B cell (primary cell): ENCODE results near the gene MRPL18. TPM values are rescaled to one million over a fixed set of nuclear protein-coding genes. Genes with fewer than 3 reads are reported as not detected.
A peak's percentile ranks its signal among the peaks of the same experiment; 100 is the strongest.

Source experiments
- ATAC-seq: fragments of 200-7000 bp; cut with Tn5 transposase; one replicate; pipeline ENCODE4 v1.10.0; 2021; ENCODE audit warnings: low read depth, mild to moderate bottlenecking, moderate number of reproducible peaks, moderate library complexity
- CTCF ChIA-PET: fragments of 350-600 bp; sonication (Branson Sonifier 250); formaldehyde crosslinking; loops from one replicate; lab custom pipeline; 2021; ENCODE audit warnings: antibody characterized with exemption, inconsistent platforms; lab: Charles Lee
- POLR2A ChIA-PET: fragments of 350-600 bp; sonication (Branson Sonifier 250); formaldehyde crosslinking; loops from one replicate; lab custom pipeline; 2021; ENCODE audit warnings: antibody characterized with exemption; lab: Charles Lee
- DNase-seq: peaks from one replicate; pipeline ENCODE4 v3.0.0; 2013
- H2AFZ ChIP-seq: 2 replicates; pipeline ENCODE4 v1.6.1; 2012; ENCODE audit warnings: mild to moderate bottlenecking, low read depth, low read length; ENCODE audit not compliant: insufficient read depth, poor library complexity, severe bottlenecking
- H3K27ac ChIP-seq, 2 donors: 1 replicate in 1 of 2; 2 replicates in 1 of 2; pipeline ENCODE4 v1.5.1; 2012 to 2013; ENCODE audit warnings: low read length in 2 of 2, mild to moderate bottlenecking in 2 of 2, moderate library complexity in 1 of 2
- H3K27me3 ChIP-seq, 4 experiments: fragments of 200-600 bp in 1 of 4; sonication (generic) in 1 of 4; replicated peaks in 1 of 4; 1 replicate in 2 of 4; 2 replicates in 2 of 4; pipeline versions ENCODE4 v1.6.1 to v1.7.0; 2013 to 2016; ENCODE audit warnings: low read length in 3 of 4, mild to moderate bottlenecking in 2 of 4, mixed read lengths in 1 of 4, moderate library complexity in 1 of 4; ENCODE audit not compliant: insufficient read depth in 4 of 4, control insufficient read depth in 3 of 4; ENCODE audit errors: control extremely low read depth in 1 of 4
- H3K36me3 ChIP-seq, 2 experiments: replicated peaks in 1 of 2; 1 replicate in 1 of 2; 2 replicates in 1 of 2; pipeline versions ENCODE4 v1.6.1 to v1.7.1; 2013; ENCODE audit warnings: low read length in 1 of 2; ENCODE audit not compliant: insufficient read depth in 2 of 2, control insufficient read depth in 1 of 2; ENCODE audit errors: control extremely low read depth in 1 of 2, extremely low read depth in 1 of 2
- H3K4me1 ChIP-seq, 2 donors: fragments of 200-600 bp in 1 of 2; sonication (generic) in 1 of 2; 1 replicate in 1 of 2; 2 replicates in 1 of 2; pipeline versions ENCODE4 v1.5.1 to v1.6.1; 2013 to 2017; ENCODE audit warnings: low read length in 2 of 2; ENCODE audit not compliant: control insufficient read depth in 2 of 2, insufficient read depth in 2 of 2
- H3K4me2 ChIP-seq: replicated peaks from 2 replicates; pipeline ENCODE3; 2012; ENCODE audit warnings: mild to moderate bottlenecking, low read depth, low read length; ENCODE audit not compliant: poor library complexity, severe bottlenecking
- H3K4me3 ChIP-seq, 5 experiments: fragments of 200-600 bp in 1 of 5; sonication (generic) in 1 of 5; 1 replicate in 3 of 5; 2 replicates in 2 of 5; pipeline versions ENCODE4 v1.5.1 to v1.7.0; 2011 to 2016; ENCODE audit warnings: low read length in 4 of 5, mild to moderate bottlenecking in 4 of 5, low read depth in 2 of 5, control low read depth in 1 of 5, moderate library complexity in 1 of 5; ENCODE audit not compliant: insufficient read depth in 1 of 5; ENCODE audit errors: control extremely low read depth in 1 of 5, extremely low read depth in 1 of 5
- H3K79me2 ChIP-seq: fragments of 200-600 bp; sonication (generic); one replicate; pipeline ENCODE4 v1.6.0; 2016; ENCODE audit warnings: low read length; ENCODE audit not compliant: control insufficient read depth, insufficient read depth
- H3K9ac ChIP-seq: fragments of 200-600 bp; sonication (generic); 2 replicates; pipeline ENCODE4 v1.6.1; 2017; ENCODE audit warnings: mild to moderate bottlenecking, low read length, moderate library complexity
- H3K9me3 ChIP-seq, 3 donors: one replicate each; pipeline versions ENCODE4 v1.6.1 to v1.7.1; 2013; ENCODE audit warnings: low read length in 2 of 3; ENCODE audit not compliant: control insufficient read depth in 2 of 3, insufficient read depth in 1 of 3; ENCODE audit errors: control extremely low read depth in 1 of 3
- H4K20me1 ChIP-seq: 2 replicates; pipeline ENCODE4 v1.6.0; 2012; ENCODE audit warnings: mild to moderate bottlenecking, low read length; ENCODE audit not compliant: insufficient read depth, control insufficient read depth, poor library complexity, severe bottlenecking
- H3K27ac Mint-ChIP-seq: one replicate; pipeline ENCODE4 v1.8.0; 2021; ENCODE audit warnings: mixed read lengths
- H3K27me3 Mint-ChIP-seq: one replicate; pipeline ENCODE4 v1.8.0; 2021; ENCODE audit warnings: mixed read lengths
- H3K4me1 Mint-ChIP-seq: one replicate; pipeline ENCODE4 v1.8.0; 2021; ENCODE audit warnings: mixed read lengths
- H3K4me3 Mint-ChIP-seq: one replicate; pipeline ENCODE4 v1.8.0; 2021; ENCODE audit warnings: mixed read lengths
- H3K9me3 Mint-ChIP-seq: one replicate; pipeline ENCODE4 v1.8.0; 2022; ENCODE audit warnings: mixed read lengths; ENCODE audit not compliant: insufficient read depth
- EZH2 ChIP-seq: IDR thresholded peaks from 2 replicates; pipeline ENCODE4 v1.6.1; 2012; ENCODE audit warnings: borderline replicate concordance, low read depth, mild to moderate bottlenecking, moderate library complexity, low read length; ENCODE audit not compliant: insufficient read depth, poor library complexity, severe bottlenecking
- WGBS: methylation state at CpG from one replicate; pipeline ENCODE4 v1.1.5; 2013; ENCODE audit warnings: missing lambda C conversion rate; ENCODE audit not compliant: insufficient coverage; 5-methylcytosine and 5-hydroxymethylcytosine counted together
- intact Hi-C: fragments of 100-400 bp; cut with micrococcal nuclease; formaldehyde crosslinking; loops from one replicate; pipeline ENCODE4 v1.10.0; 2022
- polyA plus RNA-seq: library from polyadenylated mRNA; depleted of rRNA; stranded (reverse); fragments of >200 nt; gene quantifications from 2 replicates; pipeline ENCODE4 v1.2.3, GENCODE V29; 2012
- total RNA-seq, 2 donors: library from RNA; stranded (reverse); fragments of 120-200 nt in 1 of 2; gene quantifications; 1 replicate in 1 of 2; 2 replicates in 1 of 2; pipeline versions ENCODE4 v1.2.3 to v1.2.4, GENCODE V29; 2013 to 2022
- TF ChIP-seq, protein P1 (sequence below): fragments of 200-600 bp; IDR thresholded peaks from one replicate; pipeline ENCODE4 v1.8.0; 2022; ENCODE audit warnings: antibody characterized with exemption, mild to moderate bottlenecking

MRPL18 gene
- total and polyA plus RNA-seq, 2 donors (not counting 1 experiment from before 2014, with no cell fraction given) = 32.1 to 35.1 TPM

DNA sequence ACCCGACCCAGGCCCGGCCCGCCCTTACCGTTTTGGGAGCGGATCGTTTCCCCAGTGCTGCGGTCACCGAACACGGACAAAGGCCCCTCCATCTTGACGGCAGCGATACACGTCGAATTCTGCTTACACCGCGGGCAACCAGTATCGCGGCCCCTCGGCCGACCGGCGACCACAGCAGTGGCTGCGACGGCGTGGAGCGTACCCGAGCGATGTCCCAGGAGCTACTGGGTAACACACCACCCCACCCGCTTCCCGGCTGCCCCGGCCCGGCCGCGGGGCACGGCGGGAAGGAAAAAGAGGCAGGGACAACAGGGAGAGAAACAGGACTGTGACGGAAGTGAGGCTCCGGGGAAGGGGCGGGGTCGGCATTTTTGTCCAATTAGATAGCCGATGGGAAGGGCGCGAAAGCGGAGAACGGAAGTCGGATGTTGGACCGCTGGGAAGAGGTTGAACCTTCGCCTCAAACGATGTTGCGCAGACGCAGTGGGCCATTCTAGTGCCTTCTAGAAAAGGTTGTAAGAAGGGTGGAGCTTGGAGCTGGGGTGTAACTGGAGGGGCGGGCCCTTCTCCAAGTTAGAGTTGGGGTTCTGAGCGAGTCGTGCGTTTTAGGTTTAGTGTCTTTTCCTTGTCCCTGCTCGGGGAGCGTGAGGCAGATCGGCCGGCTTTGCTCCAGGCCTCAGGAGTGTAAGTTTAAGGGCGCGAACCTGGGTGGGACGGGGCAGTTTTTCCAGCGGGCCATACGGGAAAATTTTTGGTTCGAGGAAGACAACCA, 704 bp upstream of the MRPL18 start, which contains the start of gene TCP1:
Gene TCP1, minus strand, starts transcription at position 226 of the 772 bp plus-strand sequence. Its CDS starts 134 bp downstream, at position 92.
- Histone ChIP-seq H3K9ac (peak within 1 kb of the TSS; percentile 79), H3K27me3 (no peaks in the 10 kb centered on the region), H3K4me1 (peaks cover 30 to 32% of the 10 kb centered on the region in 2 donors), H3K9me3 (no peaks in the 10 kb centered on the region), H3K4me2 (peak within 1 kb of the TSS; percentile 81), H2AFZ (peak within 1 kb of the TSS; percentile 80), H3K79me2 (peaks cover 82% of the 10 kb centered on the region), H3K36me3 (peaks cover 5 to 60% of the 10 kb centered on the region in 2 experiments), H3K27ac (peak within 1 kb of the TSS; percentile 70 to 96), H3K4me3 (peak within 1 kb of the TSS; percentile 70 to 98 (median 93)), H4K20me1 (peaks cover 62% of the 10 kb centered on the region)
- ATAC-seq (peak; percentile 78), DNase-seq (peak; percentile 99)
- intact Hi-C loops = loop anchor here (1.0 to 2.0 kb wide), 4 partner anchors 27 to 183 kb away; partner anchors contain the start of genes ACAT2, SOD2 and WTAP
- H3K27ac Mint-ChIP-seq = peak within 1 kb of the TSS; percentile 95
- no peaks in the 10 kb centered on the region for H3K9me3 Mint-ChIP-seq
- ChIA-PET CTCF (interaction anchor here (0.5 to 3.0 kb wide), 7 partner anchors 28 to 131 kb away, joined by 3 to 13 read pairs (median 4); partner anchors contain the start of genes ACAT2, SOD2 and WTAP), POLR2A (interaction anchor here (1.0 to 3.5 kb wide), 7 partner anchors 14 to 96 kb away, joined by 3 to 28 read pairs (median 4); partner anchors contain the start of genes ACAT2, SOD2 and WTAP)
- TF ChIP-seq, protein P1, sequence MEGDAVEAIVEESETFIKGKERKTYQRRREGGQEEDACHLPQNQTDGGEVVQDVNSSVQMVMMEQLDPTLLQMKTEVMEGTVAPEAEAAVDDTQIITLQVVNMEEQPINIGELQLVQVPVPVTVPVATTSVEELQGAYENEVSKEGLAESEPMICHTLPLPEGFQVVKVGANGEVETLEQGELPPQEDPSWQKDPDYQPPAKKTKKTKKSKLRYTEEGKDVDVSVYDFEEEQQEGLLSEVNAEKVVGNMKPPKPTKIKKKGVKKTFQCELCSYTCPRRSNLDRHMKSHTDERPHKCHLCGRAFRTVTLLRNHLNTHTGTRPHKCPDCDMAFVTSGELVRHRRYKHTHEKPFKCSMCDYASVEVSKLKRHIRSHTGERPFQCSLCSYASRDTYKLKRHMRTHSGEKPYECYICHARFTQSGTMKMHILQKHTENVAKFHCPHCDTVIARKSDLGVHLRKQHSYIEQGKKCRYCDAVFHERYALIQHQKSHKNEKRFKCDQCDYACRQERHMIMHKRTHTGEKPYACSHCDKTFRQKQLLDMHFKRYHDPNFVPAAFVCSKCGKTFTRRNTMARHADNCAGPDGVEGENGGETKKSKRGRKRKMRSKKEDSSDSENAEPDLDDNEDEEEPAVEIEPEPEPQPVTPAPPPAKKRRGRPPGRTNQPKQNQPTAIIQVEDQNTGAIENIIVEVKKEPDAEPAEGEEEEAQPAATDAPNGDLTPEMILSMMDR = no peak
- TF ChIP-seq EZH2 = no peak
- peak within 1 kb of the TSS; percentile 100 for H3K4me3 Mint-ChIP-seq
- no peaks in the 10 kb centered on the region for H3K27me3 Mint-ChIP-seq
- under 1% methylated on average over 58 of the region's 64 CpGs for WGBS
- H3K4me1 Mint-ChIP-seq = peaks cover 51% of the 10 kb centered on the region
